ENCODE results near the gene DAPP1.

DAPP1 gene

DNA sequence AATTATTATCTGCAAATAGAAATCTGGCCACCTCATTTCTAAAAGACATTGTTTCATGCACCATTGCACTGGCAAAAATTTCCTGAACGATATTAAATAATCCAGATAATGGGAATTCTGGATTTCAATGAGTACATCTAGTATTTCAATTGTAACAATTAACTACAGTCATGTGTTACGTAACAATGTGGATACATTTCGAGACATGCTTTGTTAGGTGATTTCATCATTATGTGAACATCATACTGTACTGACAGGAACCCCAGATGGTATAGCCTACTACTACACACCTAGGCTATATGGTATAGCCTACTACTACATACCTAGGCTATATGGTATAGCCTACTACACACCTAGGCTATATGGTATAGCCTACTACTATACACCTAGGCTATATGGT lies 62.8 kb downstream of the DAPP1 start:
- no peak for ATAC-seq

DNA sequence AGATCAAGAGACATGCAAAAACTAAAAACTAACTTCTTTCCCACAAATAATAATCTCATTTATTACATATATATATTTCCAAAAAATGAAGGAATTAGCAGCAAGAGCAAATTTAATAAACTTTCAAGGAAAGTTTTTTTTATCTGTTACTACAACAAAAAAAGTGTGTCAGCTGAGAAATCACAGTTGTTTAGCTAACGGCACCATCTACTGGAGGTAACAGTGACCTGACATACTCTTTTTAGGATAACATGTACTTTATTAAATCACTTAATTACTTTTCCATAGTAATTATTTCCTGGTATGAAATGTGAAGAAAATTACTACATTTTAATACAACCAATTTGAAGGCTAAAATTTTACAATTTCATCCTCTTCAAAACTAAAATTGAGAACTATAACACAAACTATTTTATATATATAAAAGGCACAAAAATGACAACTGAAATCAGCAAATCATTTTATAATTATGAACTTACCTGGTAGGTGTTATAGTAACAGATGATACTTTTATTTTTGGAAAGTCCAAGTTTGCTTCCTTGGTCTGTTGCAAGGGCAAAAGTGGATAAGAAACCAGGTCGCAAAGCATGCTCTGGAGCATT lies 68.5 kb downstream of the DAPP1 start:
- ATAC-seq = peak; percentile 53; the same call in 1 of the 3 replicates
- TF ChIP-seq, protein P1, sequence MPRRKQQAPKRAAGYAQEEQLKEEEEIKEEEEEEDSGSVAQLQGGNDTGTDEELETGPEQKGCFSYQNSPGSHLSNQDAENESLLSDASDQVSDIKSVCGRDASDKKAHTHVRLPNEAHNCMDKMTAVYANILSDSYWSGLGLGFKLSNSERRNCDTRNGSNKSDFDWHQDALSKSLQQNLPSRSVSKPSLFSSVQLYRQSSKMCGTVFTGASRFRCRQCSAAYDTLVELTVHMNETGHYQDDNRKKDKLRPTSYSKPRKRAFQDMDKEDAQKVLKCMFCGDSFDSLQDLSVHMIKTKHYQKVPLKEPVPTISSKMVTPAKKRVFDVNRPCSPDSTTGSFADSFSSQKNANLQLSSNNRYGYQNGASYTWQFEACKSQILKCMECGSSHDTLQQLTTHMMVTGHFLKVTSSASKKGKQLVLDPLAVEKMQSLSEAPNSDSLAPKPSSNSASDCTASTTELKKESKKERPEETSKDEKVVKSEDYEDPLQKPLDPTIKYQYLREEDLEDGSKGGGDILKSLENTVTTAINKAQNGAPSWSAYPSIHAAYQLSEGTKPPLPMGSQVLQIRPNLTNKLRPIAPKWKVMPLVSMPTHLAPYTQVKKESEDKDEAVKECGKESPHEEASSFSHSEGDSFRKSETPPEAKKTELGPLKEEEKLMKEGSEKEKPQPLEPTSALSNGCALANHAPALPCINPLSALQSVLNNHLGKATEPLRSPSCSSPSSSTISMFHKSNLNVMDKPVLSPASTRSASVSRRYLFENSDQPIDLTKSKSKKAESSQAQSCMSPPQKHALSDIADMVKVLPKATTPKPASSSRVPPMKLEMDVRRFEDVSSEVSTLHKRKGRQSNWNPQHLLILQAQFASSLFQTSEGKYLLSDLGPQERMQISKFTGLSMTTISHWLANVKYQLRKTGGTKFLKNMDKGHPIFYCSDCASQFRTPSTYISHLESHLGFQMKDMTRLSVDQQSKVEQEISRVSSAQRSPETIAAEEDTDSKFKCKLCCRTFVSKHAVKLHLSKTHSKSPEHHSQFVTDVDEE (CRISPR knock-in tag; IDR thresholded peaks at IDR 0.05) = no peak
- TF ChIP-seq, protein P2, sequence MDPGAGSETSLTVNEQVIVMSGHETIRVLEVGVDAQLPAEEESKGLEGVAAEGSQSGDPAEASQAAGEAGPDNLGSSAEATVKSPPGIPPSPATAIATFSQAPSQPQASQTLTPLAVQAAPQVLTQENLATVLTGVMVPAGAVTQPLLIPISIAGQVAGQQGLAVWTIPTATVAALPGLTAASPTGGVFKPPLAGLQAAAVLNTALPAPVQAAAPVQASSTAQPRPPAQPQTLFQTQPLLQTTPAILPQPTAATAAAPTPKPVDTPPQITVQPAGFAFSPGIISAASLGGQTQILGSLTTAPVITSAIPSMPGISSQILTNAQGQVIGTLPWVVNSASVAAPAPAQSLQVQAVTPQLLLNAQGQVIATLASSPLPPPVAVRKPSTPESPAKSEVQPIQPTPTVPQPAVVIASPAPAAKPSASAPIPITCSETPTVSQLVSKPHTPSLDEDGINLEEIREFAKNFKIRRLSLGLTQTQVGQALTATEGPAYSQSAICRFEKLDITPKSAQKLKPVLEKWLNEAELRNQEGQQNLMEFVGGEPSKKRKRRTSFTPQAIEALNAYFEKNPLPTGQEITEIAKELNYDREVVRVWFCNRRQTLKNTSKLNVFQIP (CRISPR knock-in tag; IDR thresholded peaks at IDR 0.05; ENCODE audit: borderline replicate concordance, low read depth) = no peak
- no peak for TF ChIP-seq BACH2 (CRISPR knock-in tag; IDR thresholded peaks at IDR 0.05; ENCODE audit: borderline replicate concordance)
- TF ChIP-seq TCF4 (CRISPR knock-in tag; IDR thresholded peaks at IDR 0.05; ENCODE audit: borderline replicate concordance) = no peak
- TF ChIP-seq ZNF565 (CRISPR knock-in tag; conservative IDR thresholded peaks at IDR 0.05; ENCODE audit: low read depth) = no peak
- TF ChIP-seq SNAI2 (CRISPR knock-in tag; IDR thresholded peaks at IDR 0.05) = no peak
- TF ChIP-seq, protein P3, sequence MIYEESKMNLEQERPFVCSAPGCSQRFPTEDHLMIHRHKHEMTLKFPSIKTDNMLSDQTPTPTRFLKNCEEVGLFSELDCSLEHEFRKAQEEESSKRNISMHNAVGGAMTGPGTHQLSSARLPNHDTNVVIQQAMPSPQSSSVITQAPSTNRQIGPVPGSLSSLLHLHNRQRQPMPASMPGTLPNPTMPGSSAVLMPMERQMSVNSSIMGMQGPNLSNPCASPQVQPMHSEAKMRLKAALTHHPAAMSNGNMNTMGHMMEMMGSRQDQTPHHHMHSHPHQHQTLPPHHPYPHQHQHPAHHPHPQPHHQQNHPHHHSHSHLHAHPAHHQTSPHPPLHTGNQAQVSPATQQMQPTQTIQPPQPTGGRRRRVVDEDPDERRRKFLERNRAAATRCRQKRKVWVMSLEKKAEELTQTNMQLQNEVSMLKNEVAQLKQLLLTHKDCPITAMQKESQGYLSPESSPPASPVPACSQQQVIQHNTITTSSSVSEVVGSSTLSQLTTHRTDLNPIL (CRISPR knock-in tag; IDR thresholded peaks at IDR 0.05; ENCODE audit: low read depth) = no peak
- no peak for TF ChIP-seq ZNF70 (CRISPR knock-in tag; IDR thresholded peaks at IDR 0.05)
- TF ChIP-seq ZFP30 (CRISPR knock-in tag; IDR thresholded peaks at IDR 0.05) = no peak

More for the DNA sequence above, 62.8 kb downstream of the DAPP1 start:
- no peak for TF ChIP-seq PPARA (CRISPR knock-in tag; IDR thresholded peaks at IDR 0.05; ENCODE audit: borderline replicate concordance)
- no peak for TF ChIP-seq ZNF8 (CRISPR knock-in tag; IDR thresholded peaks at IDR 0.05)
- no peak for TF ChIP-seq CSDC2 (CRISPR knock-in tag; IDR thresholded peaks at IDR 0.05)
- TF ChIP-seq, protein P2 (CRISPR knock-in tag; IDR thresholded peaks at IDR 0.05; ENCODE audit: borderline replicate concordance, low read depth) = no peak
- no peak for TF ChIP-seq GLIS3 (CRISPR knock-in tag; IDR thresholded peaks at IDR 0.05)
- no peak for TF ChIP-seq ZC3H10 (CRISPR knock-in tag; IDR thresholded peaks at IDR 0.05)
- TF ChIP-seq, protein P4, sequence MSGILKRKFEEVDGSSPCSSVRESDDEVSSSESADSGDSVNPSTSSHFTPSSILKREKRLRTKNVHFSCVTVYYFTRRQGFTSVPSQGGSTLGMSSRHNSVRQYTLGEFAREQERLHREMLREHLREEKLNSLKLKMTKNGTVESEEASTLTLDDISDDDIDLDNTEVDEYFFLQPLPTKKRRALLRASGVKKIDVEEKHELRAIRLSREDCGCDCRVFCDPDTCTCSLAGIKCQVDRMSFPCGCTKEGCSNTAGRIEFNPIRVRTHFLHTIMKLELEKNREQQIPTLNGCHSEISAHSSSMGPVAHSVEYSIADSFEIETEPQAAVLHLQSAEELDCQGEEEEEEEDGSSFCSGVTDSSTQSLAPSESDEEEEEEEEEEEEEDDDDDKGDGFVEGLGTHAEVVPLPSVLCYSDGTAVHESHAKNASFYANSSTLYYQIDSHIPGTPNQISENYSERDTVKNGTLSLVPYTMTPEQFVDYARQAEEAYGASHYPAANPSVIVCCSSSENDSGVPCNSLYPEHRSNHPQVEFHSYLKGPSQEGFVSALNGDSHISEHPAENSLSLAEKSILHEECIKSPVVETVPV (CRISPR knock-in tag; IDR thresholded peaks at IDR 0.05) = no peak
- no peak for TF ChIP-seq ISL1 (CRISPR knock-in tag; IDR thresholded peaks at IDR 0.05)
- no peak for TF ChIP-seq ZFP3 (CRISPR knock-in tag; IDR thresholded peaks at IDR 0.05)
- TF ChIP-seq BACH2 (CRISPR knock-in tag; IDR thresholded peaks at IDR 0.05; ENCODE audit: borderline replicate concordance) = no peak
- TF ChIP-seq RARB (CRISPR knock-in tag; IDR thresholded peaks at IDR 0.05) = no peak
- no peak for TF ChIP-seq ARNTL (CRISPR knock-in tag; IDR thresholded peaks at IDR 0.05; ENCODE audit: borderline replicate concordance, low read depth)
- TF ChIP-seq ZNF565 (CRISPR knock-in tag; conservative IDR thresholded peaks at IDR 0.05; ENCODE audit: low read depth) = no peak
- TF ChIP-seq, protein P5, sequence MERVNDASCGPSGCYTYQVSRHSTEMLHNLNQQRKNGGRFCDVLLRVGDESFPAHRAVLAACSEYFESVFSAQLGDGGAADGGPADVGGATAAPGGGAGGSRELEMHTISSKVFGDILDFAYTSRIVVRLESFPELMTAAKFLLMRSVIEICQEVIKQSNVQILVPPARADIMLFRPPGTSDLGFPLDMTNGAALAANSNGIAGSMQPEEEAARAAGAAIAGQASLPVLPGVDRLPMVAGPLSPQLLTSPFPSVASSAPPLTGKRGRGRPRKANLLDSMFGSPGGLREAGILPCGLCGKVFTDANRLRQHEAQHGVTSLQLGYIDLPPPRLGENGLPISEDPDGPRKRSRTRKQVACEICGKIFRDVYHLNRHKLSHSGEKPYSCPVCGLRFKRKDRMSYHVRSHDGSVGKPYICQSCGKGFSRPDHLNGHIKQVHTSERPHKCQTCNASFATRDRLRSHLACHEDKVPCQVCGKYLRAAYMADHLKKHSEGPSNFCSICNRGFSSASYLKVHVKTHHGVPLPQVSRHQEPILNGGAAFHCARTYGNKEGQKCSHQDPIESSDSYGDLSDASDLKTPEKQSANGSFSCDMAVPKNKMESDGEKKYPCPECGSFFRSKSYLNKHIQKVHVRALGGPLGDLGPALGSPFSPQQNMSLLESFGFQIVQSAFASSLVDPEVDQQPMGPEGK (CRISPR knock-in tag; IDR thresholded peaks at IDR 0.05; ENCODE audit: borderline replicate concordance) = no peak
